Coronary artery (tissue), 2 donors: Measurements from ENCODE around the gene RARA.
"Not testable (repeated sequence)": the region's sequence is repeated elsewhere in the genome, so short reads cannot be mapped to it uniquely, and the experiment has no call there.

Experiments used
- DNase-seq: peaks from one replicate; pipeline ENCODE4 v3.0.0-alpha.2; 2017; ENCODE audit warnings: low spot score
- H3K27ac ChIP-seq, 2 donors: fragments of 200-600 bp; sonication (generic); one replicate each; pipeline ENCODE4 v1.5.1; 2016 to 2019
- H3K4me3 ChIP-seq: fragments of 200-600 bp; sonication (generic); 2 replicates; pipeline ENCODE4 v1.5.1; 2016; ENCODE audit warnings: mild to moderate bottlenecking, moderate library complexity
- CTCF ChIP-seq: fragments of 200-600 bp; sonication (generic); IDR thresholded peaks from one replicate; pipeline ENCODE4 v1.5.1; 2019; ENCODE audit warnings: antibody characterized with exemption

Gene RARA

GRCh38 chr17:40366861-40367518 lies 58.0 kb downstream of the RARA start:
- Histone ChIP-seq H3K27ac (no peak overlapping the region), H3K4me3 (no peak overlapping the region)
- DNase-seq: peak; percentile 68
- no peak for TF ChIP-seq CTCF

GRCh38 chr17:40367728-40368127 lies 58.7 kb downstream of the RARA start:
- peak; percentile 26 for DNase-seq
- H3K27ac ChIP-seq, H3K4me3 ChIP-seq: not testable (repeated sequence)

- DNase-seq: no peak
- no peak overlapping the region for H3K27ac ChIP-seq
- no peak for TF ChIP-seq CTCF
- no peak overlapping the region for H3K4me3 ChIP-seq
Observed at GRCh38 chr17:40369923-40370322, 60.9 kb downstream of the RARA start.

- no peak for TF ChIP-seq CTCF
- DNase-seq: no peak
- H3K4me3 ChIP-seq: no peak overlapping the region
- no peak overlapping the region for H3K27ac ChIP-seq
Observed at GRCh38 chr17:40371261-40371929, 62.4 kb downstream of the RARA start.

DNA sequence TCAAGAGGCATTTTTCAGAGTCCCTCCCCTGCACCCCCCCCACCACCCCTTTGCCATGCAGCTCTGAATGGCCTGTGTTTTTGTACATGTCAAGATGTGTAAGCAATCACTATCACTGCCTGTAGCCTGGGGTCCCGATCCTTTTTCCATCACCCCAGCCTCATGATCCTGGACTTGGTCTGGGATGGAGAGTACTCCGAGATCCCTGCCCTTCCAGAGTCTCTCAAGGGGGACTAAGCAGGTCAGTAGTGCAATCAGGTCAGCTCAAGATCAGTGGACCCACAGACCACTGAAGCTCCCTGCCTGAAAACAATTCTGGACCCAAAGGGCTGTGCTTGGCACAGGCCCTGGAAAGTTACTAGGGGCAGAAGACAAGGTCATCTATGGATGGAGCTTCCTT lies 63.1 kb downstream of the RARA start:
- TF ChIP-seq CTCF: no peak
- DNase-seq: no peak
- no peak overlapping the region for H3K27ac ChIP-seq
- H3K4me3 ChIP-seq: no peak overlapping the region

DNA sequence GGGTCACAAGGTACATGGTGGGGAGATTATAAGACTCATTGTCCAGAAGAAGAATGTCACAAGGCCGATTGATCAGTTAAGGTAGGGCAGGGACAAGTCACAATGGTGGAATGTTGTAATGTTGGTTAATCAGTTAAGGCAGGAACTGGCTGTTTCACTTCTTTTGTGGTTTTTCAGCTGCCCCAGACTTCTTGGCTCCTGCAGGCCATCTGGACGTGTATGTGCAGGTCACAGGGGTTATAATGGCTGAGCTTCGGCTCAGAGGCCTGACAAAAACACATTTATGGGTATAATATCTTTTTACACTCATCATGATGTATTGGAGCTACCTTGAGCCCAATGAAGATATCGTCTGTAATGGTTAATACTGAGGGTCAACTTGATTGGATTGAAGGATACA lies 63.7 kb downstream of the RARA start:
- not testable (repeated sequence) for DNase-seq, H3K27ac ChIP-seq

DNA sequence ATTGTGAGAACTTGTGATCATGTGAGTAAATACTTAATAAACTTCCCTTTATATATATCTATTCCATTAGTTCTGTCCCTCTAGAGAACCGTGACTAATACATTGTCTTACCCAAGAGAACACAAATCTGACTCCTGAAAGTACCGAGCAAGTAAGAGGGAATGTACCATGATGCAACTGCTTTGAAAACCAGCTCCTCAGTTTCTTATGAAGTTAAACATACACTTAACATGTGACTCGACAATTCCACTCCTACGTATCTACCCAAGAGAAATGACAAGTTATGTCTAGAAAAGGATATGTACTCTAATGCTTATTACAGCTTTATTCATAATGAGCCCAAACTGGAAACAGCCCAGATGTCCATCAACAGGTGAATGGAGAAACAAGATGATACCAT lies 64.3 kb downstream of the RARA start:
- TF ChIP-seq CTCF: no peak
- no peak for DNase-seq
- Histone ChIP-seq H3K27ac (no peak overlapping the region), H3K4me3 (no peak overlapping the region)

More for the DNA sequence above, 63.7 kb downstream of the RARA start:
- H3K4me3 ChIP-seq: not testable (repeated sequence)

- H3K4me3 ChIP-seq: no peak overlapping the region
- DNase-seq: no peak
Observed at GRCh38 chr17:40373999-40374398, 65.0 kb downstream of the RARA start.

More at GRCh38 chr17:40373999-40374398, 65.0 kb downstream of the RARA start:
- no peak for TF ChIP-seq CTCF
- H3K27ac ChIP-seq: no peak overlapping the region
